Smooth muscle cell (in vitro differentiated cells): ENCODE measurements around the gene PTPN2. TPM values are rescaled to one million over a fixed set of nuclear protein-coding genes. Genes with fewer than 3 reads are reported as not detected.

Experiments used
- DNase-seq: peaks from one replicate; lab custom pipeline; 2025; ENCODE audit not compliant: unreplicated experiment; lab: John Stamatoyannopoulos, UW
- H2AFZ ChIP-seq: fragments of 200-600 bp; sonication (generic); 2 replicates; pipeline ENCODE4 v1.6.0; 2016; ENCODE audit warnings: antibody characterized with exemption, low read depth, mild to moderate bottlenecking
- H3F3A ChIP-seq: fragments of 200-600 bp; sonication (generic); 2 replicates; pipeline ENCODE4 v1.6.0; 2017; ENCODE audit warnings: antibody characterized with exemption, low read depth
- H3K27ac ChIP-seq: fragments of 200-600 bp; sonication (generic); 2 replicates; pipeline ENCODE4 v1.5.1; 2016; ENCODE audit warnings: low read depth, mild to moderate bottlenecking
- H3K27me3 ChIP-seq: fragments of 200-600 bp; sonication (generic); 2 replicates; pipeline ENCODE4 v1.6.1; 2016; ENCODE audit warnings: low read depth, mild to moderate bottlenecking
- H3K36me3 ChIP-seq: fragments of 200-600 bp; sonication (generic); 2 replicates; pipeline ENCODE4 v1.5.1; 2016; ENCODE audit warnings: low read depth
- H3K4me1 ChIP-seq: fragments of 200-600 bp; sonication (generic); 2 replicates; pipeline ENCODE4 v1.5.1; 2016; ENCODE audit warnings: low read depth
- H3K4me2 ChIP-seq: fragments of 200-600 bp; sonication (generic); 2 replicates; pipeline ENCODE4 v1.6.0; 2016; ENCODE audit warnings: mild to moderate bottlenecking
- H3K4me3 ChIP-seq: fragments of 200-600 bp; sonication (generic); 2 replicates; pipeline ENCODE4 v1.5.1; 2016; ENCODE audit warnings: mild to moderate bottlenecking
- H3K79me2 ChIP-seq: fragments of 200-600 bp; sonication (generic); 2 replicates; pipeline ENCODE4 v1.6.0; 2016; ENCODE audit warnings: low read depth, mild to moderate bottlenecking
- H3K9ac ChIP-seq: fragments of 200-600 bp; sonication (generic); 2 replicates; pipeline ENCODE4 v1.6.0; 2016; ENCODE audit warnings: low read depth
- H3K9me3 ChIP-seq: fragments of 200-600 bp; sonication (generic); replicated peaks from 2 replicates; pipeline ENCODE4 v1.5.1; 2016; ENCODE audit warnings: low read depth
- H4K20me1 ChIP-seq: fragments of 200-600 bp; sonication (generic); 2 replicates; pipeline ENCODE4 v1.6.0; 2016; ENCODE audit warnings: low read depth
- CTCF ChIP-seq: fragments of 200-600 bp; sonication (generic); IDR thresholded peaks from 2 replicates; pipeline ENCODE4 v1.5.1; 2017; ENCODE audit warnings: borderline replicate concordance, mild to moderate bottlenecking, antibody characterized with exemption; ENCODE audit not compliant: insufficient read depth, poor library complexity, severe bottlenecking
- WGBS: methylation state at CpG from one replicate; pipeline ENCODE4 v1.1.7; 2016; ENCODE audit warnings: low lambda C conversion rate; 5-methylcytosine and 5-hydroxymethylcytosine counted together
- polyA plus RNA-seq: library from polyadenylated mRNA; unstranded; fragments of >200 nt; fragmentation: Nextera tagmentation; extraction: Ambion mirVana; gene quantifications from 2 replicates; pipeline ENCODE4 v1.2.1, GENCODE V29; 2016
- total RNA-seq: library from RNA; depleted of rRNA; stranded (reverse); fragments of >200 nt; gene quantifications from 2 replicates; pipeline ENCODE4 v1.2.3, GENCODE V29; 2014

The PTPN2 gene
- total and polyA plus RNA-seq, 2 experiments from 2014 or later = 17.1 to 48.7 TPM

GRCh38 chr18:12774982-12775381 lies 109.1 kb downstream of the PTPN2 start:
- no peaks in the 10 kb centered on the region for H3K27me3 ChIP-seq
- DNase-seq = no peak
- no peak for TF ChIP-seq CTCF
- H3K9me3 ChIP-seq = no peaks in the 10 kb centered on the region
- 87% methylated on average over 9 of the region's 9 CpGs for WGBS
- H3K4me2 ChIP-seq = no peak overlapping the region
- no peaks in the 10 kb centered on the region for H3F3A ChIP-seq
- H3K79me2 ChIP-seq = no peaks in the 10 kb centered on the region
- no peaks in the 10 kb centered on the region for H3K4me1 ChIP-seq
- H3K9ac ChIP-seq = no peak overlapping the region
- no peaks in the 10 kb centered on the region for H4K20me1 ChIP-seq
- H3K36me3 ChIP-seq = no peaks in the 10 kb centered on the region
- no peak overlapping the region for H3K27ac ChIP-seq
- no peak overlapping the region for H2AFZ ChIP-seq
- H3K4me3 ChIP-seq = no peak overlapping the region

- H3K4me2 ChIP-seq = no peak overlapping the region
- no peaks in the 10 kb centered on the region for H4K20me1 ChIP-seq
- no peaks in the 10 kb centered on the region for H3K36me3 ChIP-seq
- H2AFZ ChIP-seq = no peak overlapping the region
- 96% methylated on average over 5 of the region's 5 CpGs for WGBS
- DNase-seq = no peak
- no peaks in the 10 kb centered on the region for H3K4me1 ChIP-seq
- H3K79me2 ChIP-seq = no peaks in the 10 kb centered on the region
- no peaks in the 10 kb centered on the region for H3K9me3 ChIP-seq
- H3F3A ChIP-seq = no peaks in the 10 kb centered on the region
- no peak overlapping the region for H3K4me3 ChIP-seq
- H3K27ac ChIP-seq = no peak overlapping the region
- no peaks in the 10 kb centered on the region for H3K27me3 ChIP-seq
- no peak for TF ChIP-seq CTCF
- no peak overlapping the region for H3K9ac ChIP-seq
These were observed 110.7 kb downstream of the PTPN2 start for GRCh38 chr18:12773369-12773768.

GRCh38 chr18:12772111-12772510 lies 111.9 kb downstream of the PTPN2 start:
- Histone ChIP-seq H3K4me1 (no peaks in the 10 kb centered on the region), H3K9ac (no peak overlapping the region), H3K9me3 (no peaks in the 10 kb centered on the region), H3K36me3 (no peaks in the 10 kb centered on the region), H3F3A (no peaks in the 10 kb centered on the region), H2AFZ (no peak overlapping the region), H3K4me3 (no peak overlapping the region), H3K79me2 (no peaks in the 10 kb centered on the region), H3K4me2 (no peak overlapping the region), H4K20me1 (no peaks in the 10 kb centered on the region), H3K27ac (no peak overlapping the region), H3K27me3 (no peaks in the 10 kb centered on the region)
- no peak for DNase-seq
- WGBS = 82% methylated on average over 6 of the region's 6 CpGs
- TF ChIP-seq CTCF = no peak

GRCh38 chr18:12770469-12771219 lies 113.4 kb downstream of the PTPN2 start:
- Histone ChIP-seq H3K4me3 (no peak overlapping the region), H3K27ac (no peak overlapping the region), H3K36me3 (no peaks in the 10 kb centered on the region), H3K79me2 (no peaks in the 10 kb centered on the region), H3K27me3 (no peaks in the 10 kb centered on the region), H3F3A (no peaks in the 10 kb centered on the region), H4K20me1 (no peaks in the 10 kb centered on the region), H3K9me3 (no peaks in the 10 kb centered on the region), H2AFZ (no peak overlapping the region), H3K4me1 (no peaks in the 10 kb centered on the region), H3K4me2 (no peak overlapping the region), H3K9ac (no peak overlapping the region)
- TF ChIP-seq CTCF = no peak
- no peak for DNase-seq
- WGBS = 97% methylated on average over 15 of the region's 15 CpGs
